ENCODE measurements around the gene ID3. TPM values are rescaled to one million over a fixed set of nuclear protein-coding genes. Genes with fewer than 3 reads are reported as not detected.

The ID3 gene
- total and polyA plus RNA-seq, 2 of the 8 experiments (the other 6 are each of a cell fraction or from before 2014, with no cell fraction given): 240 to 304 TPM

GRCh38 chr1:23578997-23579363 lies 19.7 kb upstream of the ID3 start:
- Histone ChIP-seq H4K20me1 (replicated peaks in 1 of 2; ENCODE audit: control insufficient read depth in 1 of 2, insufficient read depth in 2 of 2, low read length in 2 of 2) (no peaks in the 10 kb centered on the region), H3K56ac (replicated peaks; ENCODE audit: insufficient read length, low read depth, low read length) (no peak overlapping the region), H3K14ac (ENCODE audit: insufficient read length) (no peak overlapping the region), H3K27ac (ENCODE audit: low read depth, low read length) (no peak overlapping the region), H3K4me2 (ENCODE audit: insufficient read depth in 1 of 2, low read depth in 2 of 2, low read length in 2 of 2) (no peak overlapping the region), H3K18ac (ENCODE audit: extremely low read depth, low read length) (no peak overlapping the region), H2BK12ac (ENCODE audit: low read depth, low read length) (no peak overlapping the region), H2BK15ac (ENCODE audit: low read length) (no peak overlapping the region), H3K36me3 (ENCODE audit: control insufficient read depth in 2 of 4, insufficient read depth in 4 of 4, low read length in 3 of 4) (no peaks in the 10 kb centered on the region), H3K23me2 (ENCODE audit: low read depth, low read length) (no peaks in the 10 kb centered on the region), H3K4me1 (replicated peaks in 1 of 4; ENCODE audit: control insufficient read depth in 3 of 4, insufficient read depth in 4 of 4, low read length in 3 of 4) (peaks cover 2 to 6% (median 3%) of the 10 kb centered on the region in 4 experiments; a peak in 4 of 7 replicates), H3K23ac (ENCODE audit: insufficient read length) (no peak overlapping the region), H4K91ac (replicated peaks; ENCODE audit: insufficient read length, low read length) (no peak overlapping the region), H3K4ac (replicated peaks; ENCODE audit: insufficient read length, low read depth, low read length) (no peak overlapping the region), H2AFZ (ENCODE audit: low read length) (no peak overlapping the region), H3K4me3 (ENCODE audit: extremely low read depth in 1 of 4, insufficient read depth in 2 of 4, low read depth in 3 of 4, low read length in 4 of 4) (no peak overlapping the region), H4K8ac (ENCODE audit: extremely low read depth, insufficient read depth, low read length) (no peak overlapping the region), H3K9me3 (ENCODE audit: insufficient read depth in 2 of 2, low read depth in 1 of 2, low read length in 1 of 2) (no peaks in the 10 kb centered on the region), H3K79me2 (ENCODE audit: control insufficient read depth in 1 of 2, insufficient read depth in 2 of 2, low read length in 2 of 2) (no peaks in the 10 kb centered on the region), H3K27me3 (replicated peaks in 1 of 4; ENCODE audit: control insufficient read depth in 3 of 4, extremely low read depth in 1 of 4, insufficient read depth in 3 of 4, low read length in 3 of 4) (no peaks in the 10 kb centered on the region), H2BK120ac (replicated peaks; ENCODE audit: low read depth, low read length) (no peak overlapping the region), H3K9ac (replicated peaks in 1 of 4; ENCODE audit: extremely low read depth in 1 of 4, low read depth in 3 of 4, low read length in 3 of 4) (no peak overlapping the region), H2BK20ac (ENCODE audit: low read length) (no peak overlapping the region), H2BK5ac (ENCODE audit: low read depth, low read length) (no peak overlapping the region), H2AK5ac (ENCODE audit: low read depth, low read length) (no peak overlapping the region), H4K5ac (ENCODE audit: insufficient read length, low read depth, low read length) (no peak overlapping the region), H3K79me1 (ENCODE audit: low read depth, low read length) (no peaks in the 10 kb centered on the region)
- no peak for FAIRE-seq
- DNase-seq (ENCODE audit: low read depth in 1 of 2, low spot score in 2 of 2): no peak
- ChIA-PET CTCF (ENCODE audit: partially characterized antibody) (interaction anchor here (1.7 kb wide), 1 partner anchor 10 kb away, joined by 5 read pairs; no protein-coding TSS in a partner anchor), POLR2A (ENCODE audit: partially characterized antibody) (no interaction called here)
- TF ChIP-seq POLR2AphosphoS5 (IDR thresholded peaks at IDR 0.05; ENCODE audit: low read depth, low read length): no peak
- TF ChIP-seq SIN3A (conservative IDR thresholded peaks at IDR 0.05 in 1 of 2, IDR thresholded peaks at IDR 0.05 in 1 of 2; ENCODE audit: low read depth in 1 of 2, low read length in 2 of 2): no peak
- TF ChIP-seq EGR1 (IDR thresholded peaks at IDR 0.05; ENCODE audit: borderline replicate concordance, low read depth, low read length): no peak
- no peak for TF ChIP-seq EP300 (IDR thresholded peaks at IDR 0.05; ENCODE audit: borderline replicate concordance in 1 of 2, low read depth in 2 of 2, low read length in 2 of 2)
- no peak for TF ChIP-seq GTF2F1 (IDR thresholded peaks at IDR 0.05; ENCODE audit: borderline replicate concordance, low read depth, low read length)
- TF ChIP-seq ATF3 (IDR thresholded peaks at IDR 0.05; ENCODE audit: insufficient read depth, low read depth, low read length): no peak
- no peak for TF ChIP-seq TAF1 (IDR thresholded peaks at IDR 0.05; ENCODE audit: low read depth, low read length)
- TF ChIP-seq POU5F1 (IDR thresholded peaks at IDR 0.05; ENCODE audit: low read depth, low read length): no peak
- no peak for TF ChIP-seq CHD2 (IDR thresholded peaks at IDR 0.05; ENCODE audit: low read length)
- no peak for TF ChIP-seq CBX8 (IDR thresholded peaks at IDR 0.05; ENCODE audit: borderline replicate concordance, low read depth, low read length)
- TF ChIP-seq TCF12 (IDR thresholded peaks at IDR 0.05; ENCODE audit: low read depth, low read length): no peak
- no peak for TF ChIP-seq KDM1A (IDR thresholded peaks at IDR 0.05; ENCODE audit: borderline replicate concordance, low read length)
- TF ChIP-seq SRF (IDR thresholded peaks at IDR 0.05; ENCODE audit: low read depth, low read length): no peak
- WGBS, 2 experiments (ENCODE audit: extremely low coverage in 1 of 2, insufficient coverage in 1 of 2, insufficient read length in 1 of 2, insufficient replicate concordance in 2 of 2, low coverage in 1 of 2, low lambda C conversion rate in 2 of 2, missing lambda C conversion rate in 1 of 2): 93% methylated on average over 6 of the region's 6 CpGs; no CpG with 5 or more reads in 1 of the 2 experiments

Measured in H1 (cell line).